GM19397 (cell line): ENCODE measurements around the gene TAF8.

ENCODE experiments used
- ATAC-seq: cut with Tn5 transposase; IDR thresholded peaks from one replicate; pipeline ENCODE4 v1.9.1; 2021; ENCODE audit warnings: mild to moderate bottlenecking, moderate library complexity; ENCODE audit not compliant: unreplicated experiment

The TAF8 gene

DNA sequence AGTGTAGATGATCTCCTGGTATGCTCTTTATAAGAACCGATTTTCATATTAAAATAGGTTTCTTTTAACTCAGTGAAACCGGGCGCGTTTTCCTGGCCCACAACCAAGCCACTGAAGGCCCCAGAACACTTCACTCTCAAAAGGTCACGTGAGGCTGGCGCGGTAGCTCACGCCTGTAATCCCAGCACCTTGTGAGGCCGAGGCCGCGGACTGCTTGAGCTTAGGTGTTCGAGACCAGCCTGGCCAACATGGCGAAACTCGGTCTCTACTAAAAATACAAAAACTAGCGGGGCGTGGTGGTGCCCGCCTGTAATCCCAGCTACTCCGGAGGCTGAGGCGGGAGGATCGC is 402 bp upstream of the TAF8 start:
- ATAC-seq, result no peak

DNA sequence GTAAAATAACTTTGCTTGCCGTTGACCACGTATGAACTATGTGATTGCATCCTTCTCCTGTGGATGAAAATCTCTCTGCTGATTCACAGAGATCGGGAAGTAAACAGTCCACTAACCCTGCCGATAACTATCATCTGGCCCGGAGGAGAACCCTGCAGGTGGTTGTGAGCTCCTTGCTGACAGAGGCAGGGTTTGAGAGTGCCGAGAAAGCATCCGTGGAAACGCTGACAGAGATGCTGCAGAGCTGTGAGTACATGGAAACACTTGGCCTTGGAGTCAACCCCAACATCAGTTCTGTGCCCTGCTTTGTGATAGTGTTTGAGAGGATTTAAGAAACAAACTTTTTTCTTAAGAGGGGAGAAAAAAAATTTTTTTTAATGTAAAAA is 937 bp downstream of the TAF8 start:
- ATAC-seq, result no peak

DNA sequence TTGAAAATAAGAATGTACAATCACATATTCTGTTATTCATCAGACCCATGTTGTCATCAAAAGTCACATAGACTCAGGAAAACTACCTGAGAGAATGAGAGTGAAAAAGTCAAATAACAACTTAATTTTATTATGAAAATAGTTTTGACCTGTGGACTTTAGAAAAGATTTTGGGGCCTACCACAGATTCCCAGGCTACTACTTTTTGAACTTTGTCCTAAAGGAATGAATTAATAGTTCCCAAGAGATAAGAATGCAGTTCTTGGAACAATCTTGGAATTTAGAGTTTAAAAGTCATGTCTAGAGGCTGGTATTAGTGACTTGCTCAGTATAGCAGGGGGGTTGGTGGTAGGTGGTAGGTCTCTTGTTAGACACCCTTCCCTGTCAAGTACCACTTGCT is 3.3 kb downstream of the TAF8 start:
- ATAC-seq, result no peak

DNA sequence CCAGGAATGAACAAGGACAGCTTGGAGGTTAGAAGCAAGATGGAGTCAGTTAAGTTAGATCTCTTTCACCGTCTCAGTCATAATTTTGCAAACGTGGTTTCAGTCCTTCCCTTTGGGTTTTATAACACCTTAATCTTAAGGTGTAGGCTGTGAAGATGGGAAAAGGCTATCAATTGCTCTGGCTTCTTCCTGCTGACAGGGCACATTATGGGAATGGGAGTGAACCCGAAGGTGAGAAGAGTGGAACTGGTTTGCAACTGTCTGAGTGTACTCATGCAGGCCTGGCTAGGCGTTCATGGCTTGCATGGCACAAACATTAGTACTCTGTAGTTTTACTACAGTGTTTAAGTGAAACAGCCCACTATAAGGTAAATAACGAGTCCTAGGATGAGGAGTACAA is 9.4 kb downstream of the TAF8 start:
- no peak for ATAC-seq

DNA sequence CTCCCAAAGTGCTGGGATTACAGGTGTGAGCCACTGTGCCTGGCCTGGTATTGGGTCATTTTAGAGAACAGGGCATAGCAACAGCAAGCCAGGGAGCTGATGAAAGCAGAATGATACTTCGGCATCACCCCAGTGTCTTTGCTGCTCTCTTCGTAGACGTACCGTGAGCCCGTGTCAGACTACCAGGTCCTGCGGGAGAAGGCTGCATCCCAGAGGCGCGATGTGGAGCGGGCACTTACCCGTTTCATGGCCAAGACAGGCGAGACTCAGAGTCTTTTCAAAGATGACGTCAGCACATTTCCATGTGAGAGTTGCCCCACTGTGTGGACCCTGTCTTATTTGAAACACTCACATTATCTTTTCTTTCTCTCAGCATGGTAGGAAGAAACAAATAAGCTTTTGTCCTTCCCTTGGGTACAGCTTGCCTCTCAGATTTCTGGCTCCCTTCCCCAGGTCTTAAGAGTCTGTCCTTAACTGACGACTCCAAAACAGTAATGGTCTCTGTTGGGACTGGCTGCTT is 15.9 kb downstream of the TAF8 start:
- ATAC-seq, result no peak

DNA sequence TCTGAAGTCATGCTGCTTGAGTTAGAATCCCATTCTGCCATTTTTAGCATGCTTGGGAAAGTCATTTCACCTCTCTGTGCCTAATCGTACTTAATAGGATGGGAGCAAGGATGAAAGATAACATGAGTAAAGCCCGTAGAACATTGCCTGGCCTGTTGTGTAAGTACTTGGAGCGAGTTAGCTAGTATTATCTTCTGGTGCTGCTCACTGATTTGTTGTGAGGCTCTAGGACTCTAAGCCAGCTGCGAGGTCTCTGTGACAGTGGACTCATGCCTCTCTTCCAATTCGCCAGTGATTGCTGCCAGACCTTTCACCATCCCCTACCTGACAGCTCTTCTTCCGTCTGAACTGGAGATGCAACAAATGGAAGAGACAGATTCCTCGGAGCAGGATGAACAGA is 17.8 kb downstream of the TAF8 start:
- ATAC-seq, result no peak

DNA sequence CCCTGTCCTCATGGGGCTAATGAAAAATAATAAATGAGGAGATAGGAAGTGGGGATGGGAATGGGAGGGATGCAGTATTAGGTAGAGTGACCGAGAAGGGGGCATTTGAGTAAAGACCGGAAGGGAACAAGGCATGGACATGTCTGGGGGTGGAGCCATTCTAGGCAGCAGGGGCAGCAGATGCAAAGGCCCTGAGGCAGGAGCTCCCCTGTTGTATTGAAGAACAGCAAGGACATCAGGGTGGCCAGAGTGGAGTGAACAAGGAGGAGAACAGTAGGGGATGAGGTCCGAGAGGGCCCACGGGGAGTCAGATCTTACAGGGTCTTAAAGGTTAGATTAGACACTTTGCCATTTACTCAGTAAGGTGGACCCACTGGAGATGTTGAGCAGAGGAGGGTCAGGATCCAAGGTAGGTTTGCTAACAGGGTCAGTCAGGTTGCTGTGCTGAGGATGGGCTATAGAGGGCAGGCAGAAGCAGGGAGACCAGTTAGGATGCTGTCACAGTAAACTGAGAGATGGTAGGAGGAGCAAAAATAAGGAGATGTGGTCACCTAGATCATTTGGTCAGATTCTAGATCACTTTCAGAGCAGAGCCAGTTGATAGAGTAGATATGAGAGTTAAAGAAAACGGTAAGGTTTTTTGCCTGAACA is 18.7 kb downstream of the TAF8 start:
- ATAC-seq, result no peak

DNA sequence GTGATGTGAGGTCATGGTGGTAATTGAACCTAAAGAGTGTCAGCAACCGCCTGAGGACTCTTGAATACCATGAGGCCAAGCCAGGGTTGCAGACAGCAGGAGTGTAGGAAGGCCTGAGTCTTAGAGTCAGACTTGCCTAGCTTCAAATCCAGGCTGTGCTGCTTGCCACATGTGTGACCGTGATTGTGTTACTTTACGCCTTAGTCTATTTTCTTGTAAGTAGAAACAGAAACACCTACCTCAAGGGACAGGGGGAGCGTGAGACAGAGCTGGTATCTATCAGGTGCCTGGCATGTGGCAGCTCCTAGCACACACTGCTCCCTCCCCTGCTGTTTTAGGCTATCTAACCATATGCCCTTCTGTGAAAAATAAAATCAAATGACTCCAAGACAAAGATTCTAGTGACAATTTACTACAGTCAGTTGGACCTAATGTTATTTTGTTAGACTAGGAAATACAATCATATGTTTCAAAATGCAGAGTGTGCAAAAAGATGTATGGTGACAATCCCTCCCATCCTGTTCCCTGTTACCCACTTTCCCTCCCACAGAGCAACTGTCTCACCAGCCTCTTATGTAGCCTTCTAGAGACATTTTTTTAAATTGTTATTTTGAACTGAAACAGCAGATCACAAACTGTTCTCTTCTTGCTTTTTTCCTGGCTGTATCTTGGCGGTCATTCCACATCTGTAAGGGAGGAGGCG is 21.7 kb downstream of the TAF8 start:
- no peak for ATAC-seq

DNA sequence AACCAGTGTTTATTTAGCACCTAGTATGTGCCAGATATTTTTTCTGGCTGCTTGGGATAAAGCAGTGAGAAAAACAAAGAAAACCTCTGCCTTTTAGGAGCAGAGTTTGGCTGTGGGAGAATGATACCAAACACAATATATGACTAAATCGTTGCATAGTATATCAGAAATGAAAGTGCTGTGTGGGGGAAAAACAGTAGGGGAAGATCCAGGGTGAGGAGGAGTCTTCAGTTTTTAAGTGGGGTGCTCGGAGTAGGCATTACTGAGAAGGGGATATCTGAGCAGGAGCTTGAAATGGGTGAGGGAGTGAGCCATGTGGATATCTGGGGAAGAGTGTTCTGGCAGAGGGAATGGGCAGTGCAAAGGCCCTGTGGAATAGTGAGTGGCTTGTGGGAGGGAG is 23.0 kb downstream of the TAF8 start:
- ATAC-seq, result no peak

DNA sequence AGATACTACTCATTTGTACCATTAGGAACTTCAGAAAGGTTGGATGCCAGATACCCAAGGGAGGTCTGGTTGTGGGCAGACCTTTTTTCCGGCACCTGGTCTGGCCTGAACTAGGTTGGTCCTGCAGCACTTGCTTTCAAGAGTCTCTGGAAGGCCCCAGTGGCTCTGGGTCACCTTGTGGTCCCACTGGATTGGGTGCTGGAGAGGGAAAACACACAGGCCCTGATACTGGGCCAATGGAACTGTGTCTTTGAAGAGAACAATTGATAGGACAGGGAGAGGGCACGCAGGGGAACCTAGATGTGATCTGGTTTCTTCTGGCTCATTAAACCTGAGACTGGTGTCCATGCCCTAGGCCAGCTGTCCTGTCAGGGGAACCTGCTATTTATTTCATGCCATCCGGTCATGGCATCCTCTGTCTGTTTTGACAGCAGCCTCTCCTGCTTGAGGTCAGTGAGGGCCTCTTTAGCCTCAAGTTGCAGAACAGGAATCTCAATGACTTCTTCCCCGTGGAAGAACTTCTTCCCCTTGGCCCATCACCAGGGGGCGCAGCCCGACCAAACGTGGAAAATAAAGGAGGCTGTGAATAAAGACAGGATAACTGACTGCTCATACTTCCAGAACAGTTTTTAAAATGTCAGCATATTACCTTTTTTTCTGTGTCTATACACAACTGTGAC is 25.0 kb downstream of the TAF8 start:
- no peak for ATAC-seq

DNA sequence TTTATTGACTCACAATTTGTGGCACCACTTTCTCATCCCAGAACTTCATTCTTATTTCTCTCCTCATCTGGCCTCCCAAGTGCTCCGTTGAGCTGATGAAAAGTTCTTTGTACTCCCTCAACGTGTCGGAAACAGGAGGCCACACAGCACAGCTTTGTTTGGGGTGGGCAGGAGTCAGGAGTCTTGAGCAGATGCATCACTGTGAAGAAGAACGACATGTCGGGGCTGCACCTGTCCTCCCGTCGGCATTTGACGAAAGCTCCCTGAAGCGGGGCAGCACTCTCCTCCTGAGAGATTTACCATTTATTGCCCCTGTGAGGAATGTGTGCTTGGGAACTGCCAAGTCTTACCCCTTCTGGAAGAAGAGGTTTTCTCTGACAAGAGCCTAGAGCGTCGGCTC is 28.1 kb downstream of the TAF8 start:
- no peak for ATAC-seq

DNA sequence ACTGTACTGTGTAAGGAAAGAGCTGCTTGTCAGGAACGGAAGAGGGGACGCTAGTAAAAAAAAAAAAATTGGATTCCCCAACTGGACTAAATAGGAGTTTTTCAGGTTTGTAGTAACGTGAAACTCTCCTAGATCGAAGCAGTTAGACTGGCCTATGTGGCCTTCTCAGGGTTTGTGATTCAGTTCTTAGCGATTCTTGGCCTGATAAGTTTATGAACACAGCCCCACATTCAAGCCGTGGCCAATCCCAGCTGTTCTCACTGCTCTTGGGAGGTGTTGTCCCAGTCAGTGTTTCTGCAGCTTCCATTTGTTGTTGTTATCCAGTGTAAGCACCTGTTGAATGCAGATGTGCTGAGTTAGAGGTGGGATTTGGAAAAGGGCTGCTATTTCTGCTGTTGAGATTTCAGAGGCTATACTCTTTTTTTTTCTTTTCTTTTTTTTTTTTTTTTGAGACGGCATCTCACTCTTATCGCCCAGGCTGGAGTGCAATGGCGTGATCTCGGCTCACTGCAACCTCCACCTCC is 29.7 kb downstream of the TAF8 start:
- ATAC-seq, result no peak

DNA sequence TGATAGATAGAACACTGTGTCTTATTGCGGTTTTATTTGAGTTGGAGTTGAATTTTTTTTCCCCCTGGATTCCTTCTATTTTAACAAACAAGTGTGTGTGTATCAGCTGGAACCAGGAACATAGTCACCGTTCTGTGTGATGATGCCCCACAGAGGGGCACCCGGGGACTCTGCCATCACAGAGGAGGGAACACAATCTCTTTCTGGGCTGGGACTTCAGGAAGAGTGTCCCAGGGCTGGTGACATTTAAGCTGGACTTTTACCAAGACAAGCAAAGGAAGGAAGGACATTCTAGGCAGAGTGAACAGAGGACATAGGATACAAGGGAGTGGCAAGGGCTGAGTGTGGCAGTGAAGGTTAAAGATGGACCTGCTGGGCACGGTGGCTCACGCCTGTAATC is 33.2 kb downstream of the TAF8 start:
- no peak for ATAC-seq

DNA sequence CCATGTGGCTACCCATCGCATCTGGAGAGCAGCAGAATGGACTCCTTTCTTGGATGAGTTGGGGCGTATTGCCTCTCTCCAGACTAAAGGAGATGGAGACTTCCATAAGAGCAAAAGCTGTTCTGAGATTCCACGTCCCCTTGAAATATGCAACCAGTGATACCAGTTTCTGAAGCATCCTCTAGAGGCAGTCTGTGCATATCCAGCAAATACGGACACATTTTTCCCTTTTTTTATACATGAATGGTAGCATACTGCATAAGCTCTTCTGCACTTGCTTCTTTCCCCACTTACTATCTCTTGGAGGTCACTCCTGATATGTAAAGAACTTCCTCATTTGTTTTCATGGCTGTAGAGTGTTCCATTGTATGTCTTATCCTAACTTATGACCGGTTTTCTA is 34.6 kb downstream of the TAF8 start:
- no peak for ATAC-seq

DNA sequence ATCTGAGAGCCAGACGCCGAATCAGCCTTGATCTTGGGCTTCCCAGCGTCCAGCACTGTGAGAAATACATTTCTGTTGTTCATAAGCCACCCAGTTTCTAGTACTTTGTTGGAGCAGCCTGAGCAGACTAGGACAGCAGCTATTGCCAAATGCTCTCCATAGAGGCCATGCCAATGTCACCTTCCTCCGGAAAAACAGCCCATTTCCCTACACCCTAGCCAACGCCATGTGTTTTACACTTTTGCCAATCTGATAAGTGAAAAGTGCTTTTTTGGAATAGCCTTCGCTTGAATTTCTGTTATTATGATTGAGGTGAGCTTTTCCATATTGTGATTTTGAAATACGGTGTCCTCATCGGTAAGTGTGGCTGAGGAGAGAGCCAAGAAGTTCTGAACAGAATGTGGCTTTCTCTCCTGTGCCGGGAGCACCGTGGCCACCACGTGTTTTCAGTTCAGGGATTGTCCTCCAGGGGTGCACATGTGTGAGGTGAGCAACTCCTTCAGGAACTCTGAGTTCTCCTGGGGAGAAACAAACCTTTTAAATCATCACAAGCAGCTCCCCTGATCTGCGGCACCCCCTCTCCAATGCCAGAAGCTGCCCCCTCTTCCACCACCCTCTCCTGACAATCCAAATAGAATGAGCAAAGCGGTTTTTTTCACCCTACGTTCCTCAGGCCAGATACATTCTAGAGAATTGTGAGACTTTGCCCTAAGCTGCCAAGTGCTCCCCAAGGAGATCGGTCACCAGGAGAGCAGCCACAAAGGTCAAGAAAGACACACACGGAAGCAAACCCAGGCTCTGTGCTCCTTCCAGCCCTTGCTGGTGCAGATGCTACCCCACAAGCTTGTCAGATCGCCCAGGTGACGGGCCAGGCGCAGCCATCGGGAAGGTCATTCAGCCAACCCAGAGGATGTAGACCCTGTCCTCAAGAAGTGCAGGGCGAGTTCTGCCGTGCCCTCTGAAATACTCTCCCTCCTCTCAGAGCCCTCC is 36.0 kb downstream of the TAF8 start:
- no peak for ATAC-seq

DNA sequence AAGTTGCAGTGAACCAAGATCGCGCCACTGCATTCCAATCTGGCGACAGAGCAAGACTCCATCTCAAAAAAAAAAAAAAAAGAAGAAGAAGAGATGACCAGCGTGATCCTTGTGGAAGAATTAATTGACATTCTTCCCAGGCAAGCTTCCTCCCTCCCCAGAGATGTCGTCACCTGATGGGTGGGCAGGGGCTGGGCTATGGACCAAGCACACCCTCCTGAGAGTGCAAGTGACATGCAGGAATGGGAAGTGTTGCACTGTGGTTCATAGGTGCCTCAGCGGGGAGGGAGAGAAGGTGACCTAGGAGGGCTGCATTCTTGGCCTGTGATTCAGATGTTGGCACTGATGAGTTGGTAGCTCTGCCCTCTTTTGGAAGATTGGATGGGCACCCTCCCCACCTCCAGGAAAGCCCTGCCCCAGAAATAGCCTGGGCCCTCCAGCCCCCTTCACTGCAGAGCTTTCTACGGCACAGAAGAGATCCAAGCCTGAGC is 37.8 kb downstream of the TAF8 start:
- ATAC-seq, result no peak

DNA sequence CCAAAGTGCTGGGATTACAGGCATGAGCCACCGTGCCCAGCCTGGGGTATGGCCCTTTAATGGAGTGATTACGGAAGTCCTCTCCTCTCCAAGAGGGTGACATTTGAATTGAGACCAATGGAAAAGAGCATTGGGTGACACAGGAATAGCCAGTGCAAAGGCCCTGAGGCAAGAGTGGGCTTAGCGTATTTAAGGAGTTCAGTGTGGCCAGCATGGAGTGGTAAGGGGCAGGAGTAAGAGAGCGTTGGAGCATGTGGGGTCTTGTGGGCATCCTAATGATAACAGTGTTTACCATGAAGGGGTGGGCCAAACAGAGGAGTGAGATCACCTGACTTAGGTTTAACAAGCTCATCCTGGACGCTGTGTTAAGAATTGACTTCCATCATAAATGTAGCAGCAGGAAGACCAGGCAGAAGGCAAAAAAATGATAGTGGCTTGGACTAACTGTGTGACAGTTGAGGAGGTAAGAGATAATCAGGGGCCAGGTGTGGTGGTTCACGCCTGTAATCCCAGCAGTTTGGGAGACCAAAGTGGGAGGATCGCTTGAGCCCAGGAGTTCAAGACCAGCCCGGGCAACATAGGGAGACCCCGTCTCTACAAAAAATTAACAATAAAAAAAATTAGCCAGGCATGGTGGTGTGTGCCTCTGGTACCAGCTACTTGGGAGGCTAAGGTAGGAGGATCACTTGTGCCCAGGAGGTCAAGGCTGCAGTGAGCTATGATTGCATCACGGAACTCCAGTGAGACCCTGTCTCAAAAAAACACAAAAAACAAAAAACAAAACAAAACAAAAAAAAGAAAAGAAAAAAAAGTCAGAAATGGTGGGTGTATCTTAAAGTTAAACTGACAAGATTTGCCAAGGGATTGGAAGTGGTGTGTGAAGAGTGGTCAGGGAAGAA is 40.7 kb downstream of the TAF8 start:
- ATAC-seq, result no peak

DNA sequence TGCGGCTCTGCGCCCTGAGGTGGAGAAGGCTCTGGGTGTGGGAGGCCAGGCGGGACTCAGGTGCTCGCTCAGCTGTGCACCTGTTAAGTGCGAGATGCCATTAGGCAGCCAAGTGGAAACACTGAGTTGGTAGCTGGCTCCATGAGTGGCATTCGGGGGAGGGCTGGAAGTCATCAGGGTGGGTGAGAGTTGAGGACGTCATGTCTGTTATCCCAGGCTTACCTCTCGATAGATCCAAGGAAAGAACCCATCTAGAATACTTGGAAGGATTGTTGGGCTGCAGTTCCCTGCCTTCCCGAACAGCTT is 41.3 kb downstream of the TAF8 start:
- no peak for ATAC-seq

DNA sequence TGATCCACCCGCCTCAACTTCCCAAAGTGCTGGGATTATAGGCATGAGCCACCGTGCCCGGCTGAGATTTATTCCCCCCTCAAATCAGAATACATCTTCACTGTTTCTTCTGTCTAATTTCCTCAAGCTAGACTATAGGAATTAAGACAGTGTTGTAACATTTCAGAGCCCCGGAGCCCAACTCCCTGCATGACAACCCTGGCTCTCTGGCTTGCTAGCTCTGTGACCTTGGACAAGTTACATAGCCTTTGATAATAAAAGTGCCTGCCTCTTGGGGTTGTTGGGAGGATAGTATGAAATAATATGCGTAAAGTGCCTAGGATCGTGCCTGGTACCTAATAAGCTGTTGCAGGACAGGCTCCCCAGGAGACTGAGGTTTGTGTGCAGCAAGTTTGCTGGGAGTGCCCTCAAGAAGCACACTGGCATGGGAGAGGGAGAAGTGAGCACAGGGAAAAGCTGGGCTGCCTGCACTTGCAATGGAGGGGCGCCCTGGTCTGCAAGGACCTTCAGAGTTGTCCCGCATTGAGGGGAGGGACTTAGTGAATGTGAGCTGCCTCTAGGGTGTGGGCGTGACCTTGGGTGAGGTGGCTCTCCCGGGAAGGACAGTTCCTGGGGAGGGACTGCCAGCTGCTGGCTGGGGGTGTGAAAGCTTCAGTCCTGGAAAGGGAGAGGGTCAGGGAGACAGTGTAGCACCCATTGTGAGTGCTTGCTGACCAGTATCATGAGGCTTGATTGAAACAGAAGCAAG is 43.4 kb downstream of the TAF8 start:
- no peak for ATAC-seq
